K562 (cell line): ENCODE measurements around the gene TNPO2. TPM values are rescaled to one million over a fixed set of nuclear protein-coding genes. Genes with fewer than 3 reads are reported as not detected.

ENCODE experiments used
- ATAC-seq: fragments of 200-7000 bp; cut with Tn5 transposase; 3 replicates; pipeline ENCODE4 v1.9.1; 2020; ENCODE audit warnings: moderate library complexity
- BruUV-seq: library from RNA; stranded (reverse); fragments of 400-500 nt; replicated peaks from 2 replicates; lab custom pipeline; 2021; lab: Mats Ljungman, UMichigan
- CTCF ChIA-PET: fragments of 300-600 bp; formaldehyde crosslinking; extraction: SDS; loops from one replicate; lab custom pipeline; 2021; ENCODE audit warnings: low intra/inter-chr PET ratio; lab: Yijun Ruan, JAX
- POLR2A ChIA-PET: fragments of 300-600, 350-650 bp; sonication (Branson Sonifier 250); formaldehyde crosslinking; extraction: SDS; loops from one replicate; lab custom pipeline; 2021; ENCODE audit warnings: antibody characterized with exemption, inconsistent platforms; lab: Yijun Ruan, JAX
- DNase-seq, 4 experiments: peaks; one replicate each; pipeline versions ENCODE4 v3.0.0 to v3.0.0-alpha.2; 2011 to 2018; ENCODE audit warnings: low spot score in 3 of 4, mixed read lengths in 3 of 4; ENCODE audit errors: extremely low read depth in 1 of 4
- FAIRE-seq: peaks from 2 replicates; lab custom pipeline; 2011; peaks lifted over from hg19 to GRCh38; lab: Jason Lieb, UNC
- H2AFZ ChIP-seq: 2 replicates; pipeline ENCODE4 v1.6.0; 2011; ENCODE audit warnings: low read depth, low read length, control low read depth, inconsistent platforms
- H3K27ac ChIP-seq: fragments of 200-600 bp; 3 replicates; pipeline ENCODE4 v1.8.0; 2011; ENCODE audit warnings: low read depth, mild to moderate bottlenecking, control low read depth, inconsistent platforms, low read length, moderate library complexity, mixed read lengths; ENCODE audit errors: extremely low read depth
- H3K27me3 ChIP-seq, 2 experiments: fragments of 300-600 bp in 1 of 2; 2 replicates in 1 of 2; 3 replicates in 1 of 2; pipeline versions ENCODE4 v1.6.0 to v1.8.0; 2011; ENCODE audit warnings: inconsistent platforms in 2 of 2, low read length in 2 of 2, mild to moderate bottlenecking in 1 of 2, mixed read lengths in 1 of 2, moderate library complexity in 1 of 2; ENCODE audit not compliant: control insufficient read depth in 2 of 2, insufficient read depth in 2 of 2
- H3K36me3 ChIP-seq: fragments of 300-600 bp; 3 replicates; pipeline ENCODE4 v1.8.0; 2011; ENCODE audit warnings: mild to moderate bottlenecking, low read length, inconsistent platforms; ENCODE audit not compliant: control insufficient read depth, insufficient read depth
- H3K4me1 ChIP-seq, 2 experiments: fragments of 200-600 bp in 1 of 2; replicated peaks in 1 of 2; 2 replicates in 1 of 2; 3 replicates in 1 of 2; pipeline versions ENCODE4 v1.5.1 to v1.8.0; 2011; ENCODE audit warnings: inconsistent platforms in 2 of 2, low read length in 2 of 2, mild to moderate bottlenecking in 1 of 2, mixed read lengths in 1 of 2, moderate library complexity in 1 of 2; ENCODE audit not compliant: control insufficient read depth in 2 of 2, insufficient read depth in 2 of 2
- H3K4me2 ChIP-seq: 2 replicates; pipeline ENCODE4 v1.6.1; 2011; ENCODE audit warnings: low read length, control low read depth, inconsistent platforms, mixed read lengths; ENCODE audit not compliant: insufficient read depth
- H3K4me3 ChIP-seq: fragments of 200-600 bp; sonication (generic), shearing (Covaris generic); 2 replicates; pipeline ENCODE4 v1.5.1; 2016; ENCODE audit warnings: control low read depth, inconsistent platforms
- H3K79me2 ChIP-seq: fragments of 200-600 bp; 3 replicates; pipeline ENCODE4 v1.8.0; 2011; ENCODE audit warnings: low read length, inconsistent platforms; ENCODE audit not compliant: control insufficient read depth, insufficient read depth
- H3K9ac ChIP-seq, 2 experiments: 2 replicates each; pipeline versions ENCODE4 v1.6.0 to v1.6.1; 2011; ENCODE audit warnings: low read depth in 2 of 2, low read length in 2 of 2, control low read depth in 1 of 2, inconsistent platforms in 1 of 2, mild to moderate bottlenecking in 1 of 2, mixed read lengths in 1 of 2; ENCODE audit not compliant: insufficient read depth in 1 of 2
- H3K9me1 ChIP-seq: one replicate; pipeline ENCODE4 v1.6.0; 2011; ENCODE audit warnings: inconsistent platforms, mild to moderate bottlenecking, low read length, moderate library complexity; ENCODE audit not compliant: control insufficient read depth, insufficient read depth
- H3K9me3 ChIP-seq: replicated peaks from 2 replicates; pipeline ENCODE4 v1.5.1; 2011; ENCODE audit warnings: low read depth, low read length, inconsistent platforms; ENCODE audit not compliant: control insufficient read depth, insufficient read depth
- H4K20me1 ChIP-seq: replicated peaks from 2 replicates; pipeline ENCODE4 v1.6.1; 2011; ENCODE audit warnings: low read length, inconsistent platforms, mixed read lengths; ENCODE audit not compliant: control insufficient read depth, insufficient read depth
- CBFA2T3 ChIP-seq: fragments of 450-650 bp; IDR thresholded peaks from 2 replicates; pipeline ENCODE4 v1.6.1; 2017
- ETS2 ChIP-seq: IDR thresholded peaks from 2 replicates; pipeline ENCODE4 v1.6.1; 2016; ENCODE audit warnings: borderline replicate concordance, missing genetic modification characterization, mild to moderate bottlenecking, moderate library complexity, missing compliant biosample characterization; ENCODE audit not compliant: poor library complexity, severe bottlenecking
- IRF9 ChIP-seq: fragments of 450-650 bp; IDR thresholded peaks from 2 replicates; pipeline ENCODE4 v1.6.1; 2016; ENCODE audit warnings: missing biosample characterization, missing genetic modification characterization
- MXD1 ChIP-seq: fragments of 250-450 bp; sonication (Bioruptor Pico); IDR thresholded peaks from 2 replicates; pipeline ENCODE4 v1.8.0; 2021; ENCODE audit warnings: borderline replicate concordance, mild to moderate bottlenecking, moderate library complexity; ENCODE audit not compliant: poor library complexity, severe bottlenecking
- RAD21 ChIP-seq, 2 experiments: fragments of 250-450 bp in 1 of 2; fragments of 450-650 bp in 1 of 2; sonication (Bioruptor Pico) in 1 of 2; formaldehyde crosslinking in 1 of 2; IDR thresholded peaks in 1 of 2; conservative IDR thresholded peaks in 1 of 2; 2 replicates each; pipeline versions ENCODE4 v1.4.0 to v1.8.0; 2020 to 2022; ENCODE audit warnings: mild to moderate bottlenecking in 2 of 2, moderate library complexity in 1 of 2
- TSC22D4 ChIP-seq: fragments of 450-650 bp; IDR thresholded peaks from 2 replicates; pipeline ENCODE4 v1.6.1; 2016; ENCODE audit warnings: missing genetic modification characterization, missing biosample characterization, control low read depth
- WGBS: fragments of 100-300 bp; shearing (Covaris generic); methylation state at CpG from one replicate; pipeline ENCODE4 v1.1.6; 2016; ENCODE audit warnings: low coverage, mixed read lengths; ENCODE audit not compliant: insufficient coverage; ENCODE audit errors: missing lambda C conversion rate; 5-methylcytosine and 5-hydroxymethylcytosine counted together
- in situ Hi-C: fragments of 300-500 bp; cut with MboI; formaldehyde crosslinking; loops from 4 replicates; pipeline ENCODE4 v1.15.0; 2018; ENCODE audit warnings: inconsistent platforms, mixed read lengths
- intact Hi-C: fragments of 100-400 bp; cut with micrococcal nuclease; formaldehyde crosslinking; loops from 2 replicates; pipeline ENCODE4 v1.14.2; 2022
- polyA plus RNA-seq, 8 experiments: library from polyadenylated mRNA; depleted of rRNA in 4 of 8; stranded (reverse) in 5 of 8; unstranded in 3 of 8; fragments of >200 nt; fragmentation: Nextera tagmentation in 2 of 8; fragmentation: Illumina TruSeq in 1 of 8; extraction: Ambion mirVana in 2 of 8; extraction: Trizol in 1 of 8; gene quantifications; 2 replicates each; pipeline versions ENCODE4 v1.2.1 to v1.2.3, GENCODE V29; 2011 to 2014; ENCODE audit warnings: inconsistent platforms in 1 of 8, missing spikeins in 1 of 8
- total RNA-seq, 7 experiments: library from RNA; depleted of rRNA in 6 of 7; stranded (reverse); fragments of >200 nt in 6 of 7; fragmentation: Illumina TruSeq in 2 of 7; extraction: Trizol in 2 of 7; gene quantifications; 2 replicates each; pipeline versions ENCODE4 v1.2.1 to v1.2.3, GENCODE V29; 2011 to 2021; ENCODE audit warnings: low replicate concordance in 1 of 7
- TF ChIP-seq, protein P1 (sequence below): fragments of 250-450 bp; sonication (Bioruptor Pico); IDR thresholded peaks from 2 replicates; pipeline ENCODE4 v1.8.0; 2022; ENCODE audit warnings: inconsistent platforms, mild to moderate bottlenecking, moderate library complexity, borderline replicate concordance
- TF ChIP-seq, protein P2 (sequence below): fragments of 450-650 bp; IDR thresholded peaks from 2 replicates; pipeline ENCODE4 v1.6.1; 2017; ENCODE audit warnings: antibody characterized with exemption, mild to moderate bottlenecking

Gene TNPO2
- total and polyA plus RNA-seq, 9 of the 15 experiments (the other 6 are each of a cell fraction or from before 2014, with no cell fraction given), result 6.0 to 126 (median 53.8) TPM

GRCh38 chr19:12766051-12766521 lies 42.4 kb upstream of the TNPO2 start (continued):
- no peak for TF ChIP-seq ETS2
- peak; percentile 18 to 60; a peak in 2 of 4 replicates for TF ChIP-seq RAD21 (CRISPR knock-in tag; conservative IDR thresholded peaks at IDR 0.05 in 1 of 2, IDR thresholded peaks at IDR 0.05 in 1 of 2)
- TF ChIP-seq MXD1 (CRISPR knock-in tag), result no peak
- TF ChIP-seq, protein P1, sequence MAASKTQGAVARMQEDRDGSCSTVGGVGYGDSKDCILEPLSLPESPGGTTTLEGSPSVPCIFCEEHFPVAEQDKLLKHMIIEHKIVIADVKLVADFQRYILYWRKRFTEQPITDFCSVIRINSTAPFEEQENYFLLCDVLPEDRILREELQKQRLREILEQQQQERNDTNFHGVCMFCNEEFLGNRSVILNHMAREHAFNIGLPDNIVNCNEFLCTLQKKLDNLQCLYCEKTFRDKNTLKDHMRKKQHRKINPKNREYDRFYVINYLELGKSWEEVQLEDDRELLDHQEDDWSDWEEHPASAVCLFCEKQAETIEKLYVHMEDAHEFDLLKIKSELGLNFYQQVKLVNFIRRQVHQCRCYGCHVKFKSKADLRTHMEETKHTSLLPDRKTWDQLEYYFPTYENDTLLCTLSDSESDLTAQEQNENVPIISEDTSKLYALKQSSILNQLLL (CRISPR knock-in tag), result no peak
- TF ChIP-seq, all 486 proteins: peak for 19

DNA sequence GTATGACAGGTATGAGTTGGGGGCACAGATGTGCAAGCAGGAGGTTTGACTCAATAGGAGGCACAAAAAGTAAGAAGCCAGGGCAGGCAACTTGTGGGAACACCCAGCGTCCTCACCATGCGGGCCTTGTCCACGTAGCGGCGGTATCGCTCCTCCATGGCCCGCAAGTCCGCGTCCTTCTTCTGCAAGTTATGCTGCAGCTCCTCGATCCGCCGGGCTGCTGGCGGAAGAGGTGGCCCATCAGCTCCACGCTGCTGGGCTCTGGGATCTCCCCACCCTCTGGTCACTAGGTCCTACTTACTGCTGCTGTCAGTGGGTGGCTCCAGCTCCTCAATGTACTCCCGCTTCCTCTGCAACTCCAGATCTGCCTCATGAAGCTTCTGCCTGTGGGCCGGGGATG lies 41.0 kb upstream of the TNPO2 start:
- in situ Hi-C loops, result loop anchor here (5.0 kb wide), 1 partner anchor 83 kb away; no protein-coding TSS in a partner anchor
- Histone ChIP-seq H4K20me1 (no peaks in the 10 kb centered on the region), H3K4me2 (no peak overlapping the region), H3K4me3 (no peak overlapping the region), H3K27me3 (no peaks in the 10 kb centered on the region), H3K9ac (0 out of 4 replicates have a peak overlapping the region, but pooled peaks of 1 of the 2 experiments have one; percentile 68), H3K27ac (no peak overlapping the region), H3K9me3 (no peaks in the 10 kb centered on the region), H2AFZ (no peak overlapping the region), H3K9me1 (no peaks in the 10 kb centered on the region), H3K4me1 (peaks cover under 1 to 32% of the 10 kb centered on the region in 2 experiments; a peak in 3 of 5 replicates), H3K36me3 (peaks cover 6% of the 10 kb centered on the region; the same call in 1 of the 3 replicates), H3K79me2 (no peaks in the 10 kb centered on the region)
- no peak for DNase-seq
- POLR2A ChIA-PET, result interaction anchor here (3.9 kb wide), 1 partner anchor 28 kb away, joined by 27 read pairs; the partner anchor contains the start of gene JUNB
- TF ChIP-seq, protein P2, sequence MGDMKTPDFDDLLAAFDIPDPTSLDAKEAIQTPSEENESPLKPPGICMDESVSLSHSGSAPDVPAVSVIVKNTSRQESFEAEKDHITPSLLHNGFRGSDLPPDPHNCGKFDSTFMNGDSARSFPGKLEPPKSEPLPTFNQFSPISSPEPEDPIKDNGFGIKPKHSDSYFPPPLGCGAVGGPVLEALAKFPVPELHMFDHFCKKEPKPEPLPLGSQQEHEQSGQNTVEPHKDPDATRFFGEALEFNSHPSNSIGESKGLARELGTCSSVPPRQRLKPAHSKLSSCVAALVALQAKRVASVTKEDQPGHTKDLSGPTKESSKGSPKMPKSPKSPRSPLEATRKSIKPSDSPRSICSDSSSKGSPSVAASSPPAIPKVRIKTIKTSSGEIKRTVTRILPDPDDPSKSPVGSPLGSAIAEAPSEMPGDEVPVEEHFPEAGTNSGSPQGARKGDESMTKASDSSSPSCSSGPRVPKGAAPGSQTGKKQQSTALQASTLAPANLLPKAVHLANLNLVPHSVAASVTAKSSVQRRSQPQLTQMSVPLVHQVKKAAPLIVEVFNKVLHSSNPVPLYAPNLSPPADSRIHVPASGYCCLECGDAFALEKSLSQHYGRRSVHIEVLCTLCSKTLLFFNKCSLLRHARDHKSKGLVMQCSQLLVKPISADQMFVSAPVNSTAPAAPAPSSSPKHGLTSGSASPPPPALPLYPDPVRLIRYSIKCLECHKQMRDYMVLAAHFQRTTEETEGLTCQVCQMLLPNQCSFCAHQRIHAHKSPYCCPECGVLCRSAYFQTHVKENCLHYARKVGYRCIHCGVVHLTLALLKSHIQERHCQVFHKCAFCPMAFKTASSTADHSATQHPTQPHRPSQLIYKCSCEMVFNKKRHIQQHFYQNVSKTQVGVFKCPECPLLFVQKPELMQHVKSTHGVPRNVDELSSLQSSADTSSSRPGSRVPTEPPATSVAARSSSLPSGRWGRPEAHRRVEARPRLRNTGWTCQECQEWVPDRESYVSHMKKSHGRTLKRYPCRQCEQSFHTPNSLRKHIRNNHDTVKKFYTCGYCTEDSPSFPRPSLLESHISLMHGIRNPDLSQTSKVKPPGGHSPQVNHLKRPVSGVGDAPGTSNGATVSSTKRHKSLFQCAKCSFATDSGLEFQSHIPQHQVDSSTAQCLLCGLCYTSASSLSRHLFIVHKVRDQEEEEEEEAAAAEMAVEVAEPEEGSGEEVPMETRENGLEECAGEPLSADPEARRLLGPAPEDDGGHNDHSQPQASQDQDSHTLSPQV, result no peak
- TF ChIP-seq TSC22D4 (tag) (no peak), CBFA2T3 (no peak), IRF9 (tag) (no peak)
- intact Hi-C loops, result no loop called here
- BruUV-seq, result no TSS peak
- no peak for ATAC-seq
- WGBS, result 94% methylated on average over 16 of the region's 16 CpGs
- FAIRE-seq, result no peak
- CTCF ChIA-PET, result no interaction called here
